PC-9 (cell line): ENCODE data around the gene SLC29A4.

ENCODE experiments used
- EZH2 ChIP-seq: fragments of 200-600 bp; sonication (generic); IDR thresholded peaks from 2 replicates; pipeline ENCODE4 v1.8.0; 2017; ENCODE audit warnings: antibody characterized with exemption, low read depth
- TF ChIP-seq, protein P1 (sequence below): fragments of 200-600 bp; sonication (generic); conservative IDR thresholded peaks from 2 replicates; pipeline ENCODE4 v1.6.1; 2017; ENCODE audit warnings: mixed run types, antibody characterized with exemption, mild to moderate bottlenecking, moderate library complexity

DNA sequence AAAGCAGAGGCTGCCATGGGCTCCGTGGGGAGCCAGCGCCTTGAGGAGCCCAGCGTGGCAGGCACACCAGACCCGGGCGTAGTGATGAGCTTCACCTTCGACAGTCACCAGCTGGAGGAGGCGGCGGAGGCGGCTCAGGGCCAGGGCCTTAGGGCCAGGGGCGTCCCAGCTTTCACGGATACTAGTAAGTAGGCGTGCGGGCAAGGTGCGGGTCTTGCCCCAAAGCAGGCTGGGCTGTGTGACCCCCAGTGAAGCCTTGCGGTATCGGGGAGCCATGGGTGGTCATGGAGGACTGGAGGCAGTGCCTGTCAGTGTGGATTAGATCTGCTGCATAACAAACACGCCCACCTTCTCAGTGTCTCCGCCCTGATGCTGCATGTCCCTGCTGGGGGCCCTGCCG, 5.1 kb downstream of the SLC29A4 start:
- TF ChIP-seq EZH2, result no peak
- TF ChIP-seq, protein P1, sequence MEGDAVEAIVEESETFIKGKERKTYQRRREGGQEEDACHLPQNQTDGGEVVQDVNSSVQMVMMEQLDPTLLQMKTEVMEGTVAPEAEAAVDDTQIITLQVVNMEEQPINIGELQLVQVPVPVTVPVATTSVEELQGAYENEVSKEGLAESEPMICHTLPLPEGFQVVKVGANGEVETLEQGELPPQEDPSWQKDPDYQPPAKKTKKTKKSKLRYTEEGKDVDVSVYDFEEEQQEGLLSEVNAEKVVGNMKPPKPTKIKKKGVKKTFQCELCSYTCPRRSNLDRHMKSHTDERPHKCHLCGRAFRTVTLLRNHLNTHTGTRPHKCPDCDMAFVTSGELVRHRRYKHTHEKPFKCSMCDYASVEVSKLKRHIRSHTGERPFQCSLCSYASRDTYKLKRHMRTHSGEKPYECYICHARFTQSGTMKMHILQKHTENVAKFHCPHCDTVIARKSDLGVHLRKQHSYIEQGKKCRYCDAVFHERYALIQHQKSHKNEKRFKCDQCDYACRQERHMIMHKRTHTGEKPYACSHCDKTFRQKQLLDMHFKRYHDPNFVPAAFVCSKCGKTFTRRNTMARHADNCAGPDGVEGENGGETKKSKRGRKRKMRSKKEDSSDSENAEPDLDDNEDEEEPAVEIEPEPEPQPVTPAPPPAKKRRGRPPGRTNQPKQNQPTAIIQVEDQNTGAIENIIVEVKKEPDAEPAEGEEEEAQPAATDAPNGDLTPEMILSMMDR, result no peak
